Measurements from ENCODE around the gene RAC2.

RAC2 gene

DNA sequence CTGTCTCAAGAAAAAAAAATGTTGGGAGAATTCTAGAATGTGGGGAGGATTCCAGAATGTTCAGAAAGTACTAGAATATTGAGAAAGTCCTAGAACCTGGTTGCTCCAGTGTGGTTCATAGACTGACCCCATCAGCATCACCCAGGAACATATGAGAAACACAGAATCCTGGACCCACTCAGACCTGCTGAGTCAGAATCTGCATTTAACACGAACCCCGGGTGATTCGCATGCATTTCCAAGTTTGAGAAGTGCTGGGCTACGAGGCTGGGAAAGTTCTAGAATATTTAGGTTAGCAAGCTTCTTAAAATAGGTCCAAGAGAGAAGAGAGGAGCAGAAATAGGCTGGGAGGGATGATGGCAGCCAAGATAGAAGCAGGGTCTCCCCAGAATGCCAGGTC is 62.4 kb downstream of the RAC2 start:
- no peak for DNase-seq (ENCODE audit: extremely low read depth, insufficient read length)
- Histone ChIP-seq H3K4me3 (replicated peaks; ENCODE audit: low read depth, low read length) (no peak overlapping the region), H3K27me3 (replicated peaks; ENCODE audit: control insufficient read depth, insufficient read depth, low read length) (no peaks in the 10 kb centered on the region), H3K36me3 (ENCODE audit: control insufficient read depth, insufficient read depth, low read length) (no peaks in the 10 kb centered on the region)
- TF ChIP-seq, protein P1, sequence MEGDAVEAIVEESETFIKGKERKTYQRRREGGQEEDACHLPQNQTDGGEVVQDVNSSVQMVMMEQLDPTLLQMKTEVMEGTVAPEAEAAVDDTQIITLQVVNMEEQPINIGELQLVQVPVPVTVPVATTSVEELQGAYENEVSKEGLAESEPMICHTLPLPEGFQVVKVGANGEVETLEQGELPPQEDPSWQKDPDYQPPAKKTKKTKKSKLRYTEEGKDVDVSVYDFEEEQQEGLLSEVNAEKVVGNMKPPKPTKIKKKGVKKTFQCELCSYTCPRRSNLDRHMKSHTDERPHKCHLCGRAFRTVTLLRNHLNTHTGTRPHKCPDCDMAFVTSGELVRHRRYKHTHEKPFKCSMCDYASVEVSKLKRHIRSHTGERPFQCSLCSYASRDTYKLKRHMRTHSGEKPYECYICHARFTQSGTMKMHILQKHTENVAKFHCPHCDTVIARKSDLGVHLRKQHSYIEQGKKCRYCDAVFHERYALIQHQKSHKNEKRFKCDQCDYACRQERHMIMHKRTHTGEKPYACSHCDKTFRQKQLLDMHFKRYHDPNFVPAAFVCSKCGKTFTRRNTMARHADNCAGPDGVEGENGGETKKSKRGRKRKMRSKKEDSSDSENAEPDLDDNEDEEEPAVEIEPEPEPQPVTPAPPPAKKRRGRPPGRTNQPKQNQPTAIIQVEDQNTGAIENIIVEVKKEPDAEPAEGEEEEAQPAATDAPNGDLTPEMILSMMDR (IDR thresholded peaks at IDR 0.05; ENCODE audit: insufficient read depth, low read length, poor library complexity, severe bottlenecking), result no peak

DNA sequence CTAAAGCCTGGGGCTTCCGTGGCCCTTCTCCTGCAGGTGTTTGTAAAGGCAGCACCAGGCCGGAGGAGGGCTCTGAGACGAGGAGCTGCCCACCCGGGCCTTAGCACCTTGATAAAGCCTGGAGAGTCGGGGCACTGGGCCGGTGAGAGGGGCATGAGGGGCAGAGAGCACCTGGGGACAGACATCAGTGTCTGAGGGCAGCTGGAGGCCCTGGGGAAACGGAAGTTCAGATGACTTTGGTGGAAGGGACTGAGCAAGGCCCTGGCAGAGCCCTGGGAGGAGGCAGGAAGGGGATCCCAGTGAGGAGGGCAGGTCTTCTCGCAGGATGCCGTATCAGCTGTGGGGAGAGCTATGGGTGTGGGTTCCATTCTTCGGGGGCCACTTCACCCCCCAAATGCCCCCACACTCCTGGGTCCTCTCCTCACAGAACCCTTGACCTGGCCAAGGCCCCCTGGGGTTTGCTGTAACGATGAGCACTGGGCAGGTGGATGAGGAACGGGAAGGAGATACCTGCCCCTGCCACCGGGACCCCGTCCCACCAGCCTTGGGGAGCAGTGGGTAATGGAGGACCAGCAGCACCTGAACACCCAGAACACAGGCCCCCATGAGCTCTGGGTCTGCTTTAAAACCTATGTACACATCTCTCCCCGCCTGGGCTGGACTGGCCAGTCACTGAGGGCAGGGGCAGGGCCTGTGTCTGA is 63.4 kb downstream of the RAC2 start:
- DNase-seq (ENCODE audit: extremely low read depth, insufficient read length), result no peak
- Histone ChIP-seq H3K36me3 (ENCODE audit: control insufficient read depth, insufficient read depth, low read length) (no peaks in the 10 kb centered on the region), H3K4me3 (replicated peaks; ENCODE audit: low read depth, low read length) (no peak overlapping the region), H3K27me3 (replicated peaks; ENCODE audit: control insufficient read depth, insufficient read depth, low read length) (no peaks in the 10 kb centered on the region)
- TF ChIP-seq, protein P1 (IDR thresholded peaks at IDR 0.05; ENCODE audit: insufficient read depth, low read length, poor library complexity, severe bottlenecking), result no peak

DNA sequence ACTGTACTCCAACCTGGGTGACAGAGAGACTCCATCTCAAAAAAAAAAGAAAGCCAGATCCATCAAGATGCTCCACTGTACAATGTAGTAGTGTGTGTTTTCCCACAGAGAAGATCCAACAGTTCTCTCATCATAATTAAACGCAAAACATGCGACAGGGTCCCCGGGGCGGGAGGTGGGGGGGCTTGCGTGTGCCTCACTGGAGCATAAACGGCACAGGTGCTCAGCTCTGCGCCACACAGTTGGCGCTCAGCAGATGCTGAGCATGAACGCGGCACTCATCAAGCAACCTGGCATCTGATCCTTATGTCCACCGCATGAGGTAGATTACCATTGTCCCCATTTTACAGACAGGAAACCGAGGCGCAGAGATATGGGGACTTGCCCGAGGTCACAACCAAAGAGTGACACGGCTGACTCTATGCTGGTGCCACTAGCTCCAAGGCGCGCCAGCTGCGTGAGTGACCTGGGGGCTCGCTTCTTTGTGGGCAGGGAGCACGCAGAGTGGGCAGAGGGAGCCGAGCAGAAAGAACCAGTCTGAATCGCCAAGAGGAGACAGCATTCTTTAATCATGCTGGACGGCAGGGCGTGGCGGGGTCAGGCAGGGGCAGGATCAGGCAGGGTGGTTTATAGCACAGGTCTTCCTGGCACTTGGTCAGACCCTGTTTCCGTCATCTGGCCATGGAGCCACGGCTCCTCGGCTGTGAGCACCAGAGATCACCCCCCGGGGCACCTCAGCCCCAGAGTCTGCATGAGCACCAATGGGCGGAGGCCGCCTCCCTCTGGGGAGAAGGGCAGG is 64.2 kb downstream of the RAC2 start:
- Histone ChIP-seq H3K4me3 (replicated peaks; ENCODE audit: low read depth, low read length) (no peak overlapping the region), H3K27me3 (replicated peaks; ENCODE audit: control insufficient read depth, insufficient read depth, low read length) (no peaks in the 10 kb centered on the region), H3K36me3 (ENCODE audit: control insufficient read depth, insufficient read depth, low read length) (no peaks in the 10 kb centered on the region)
- TF ChIP-seq, protein P1 (IDR thresholded peaks at IDR 0.05; ENCODE audit: insufficient read depth, low read length, poor library complexity, severe bottlenecking), result no peak
- no peak for DNase-seq (ENCODE audit: extremely low read depth, insufficient read length)

DNA sequence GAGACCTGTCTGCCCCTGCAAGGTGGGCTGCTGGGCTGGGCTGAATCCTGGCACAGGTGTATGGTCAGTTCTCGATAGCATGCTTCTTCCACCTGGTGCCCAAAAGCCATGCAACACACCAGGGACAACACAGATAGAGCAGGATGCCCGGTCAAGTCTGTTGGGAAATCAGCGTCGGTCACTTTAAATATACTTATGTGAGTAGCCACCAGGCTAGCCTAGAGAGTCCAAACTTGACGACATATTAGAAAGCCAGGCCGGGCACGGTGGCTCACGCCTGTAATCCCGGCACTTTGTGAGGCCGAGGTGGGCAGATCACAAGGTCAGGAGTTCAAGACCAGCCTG is 65.0 kb downstream of the RAC2 start:
- Histone ChIP-seq H3K36me3 (ENCODE audit: control insufficient read depth, insufficient read depth, low read length) (no peaks in the 10 kb centered on the region), H3K27me3 (replicated peaks; ENCODE audit: control insufficient read depth, insufficient read depth, low read length) (no peaks in the 10 kb centered on the region), H3K4me3 (replicated peaks; ENCODE audit: low read depth, low read length) (no peak overlapping the region)
- DNase-seq (ENCODE audit: extremely low read depth, insufficient read length), result no peak
- TF ChIP-seq, protein P1 (IDR thresholded peaks at IDR 0.05; ENCODE audit: insufficient read depth, low read length, poor library complexity, severe bottlenecking), result no peak

DNA sequence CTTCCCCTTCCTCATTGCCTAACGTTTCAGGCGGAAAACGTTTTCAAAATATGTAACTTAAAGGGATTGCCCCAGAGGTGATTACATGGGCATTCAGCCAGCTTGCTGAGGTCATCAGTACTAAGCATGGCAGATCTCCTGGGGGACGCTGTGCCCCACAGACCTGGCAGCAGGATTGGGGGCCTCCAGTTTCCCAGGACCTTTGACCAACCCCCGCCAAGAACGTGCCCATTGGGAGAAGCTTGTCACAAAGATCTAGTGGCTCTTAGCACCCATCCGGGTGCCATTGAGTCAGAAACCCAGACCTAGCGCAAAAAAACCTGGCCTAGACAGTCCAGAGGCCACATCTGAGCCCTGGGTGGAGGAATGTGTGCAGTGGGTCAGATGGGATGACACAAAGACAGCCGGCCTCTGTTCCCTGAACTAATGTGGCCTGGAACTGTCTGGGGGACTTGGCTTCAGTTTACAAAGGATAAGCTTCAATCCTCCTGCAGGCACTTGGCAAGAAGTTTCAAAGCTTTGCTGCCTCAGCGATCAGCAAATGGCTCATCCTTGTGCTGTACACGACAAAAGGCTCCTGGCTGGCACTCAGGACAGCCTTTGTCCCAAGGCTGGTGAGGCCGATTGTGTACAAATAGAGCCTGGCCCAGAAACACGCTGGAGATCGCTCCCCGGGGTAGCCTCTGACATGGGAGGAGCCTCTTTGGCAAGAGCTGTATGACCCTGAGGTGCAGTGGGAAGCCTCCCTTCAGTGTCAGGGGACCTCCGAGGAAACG is 65.5 kb downstream of the RAC2 start:
- H3K27me3 ChIP-seq (replicated peaks; ENCODE audit: control insufficient read depth, insufficient read depth, low read length), result no peaks in the 10 kb centered on the region
- TF ChIP-seq, protein P1 (IDR thresholded peaks at IDR 0.05; ENCODE audit: insufficient read depth, low read length, poor library complexity, severe bottlenecking), result no peak
- no peaks in the 10 kb centered on the region for H3K36me3 ChIP-seq (ENCODE audit: control insufficient read depth, insufficient read depth, low read length)
- DNase-seq (ENCODE audit: extremely low read depth, insufficient read length), result no peak
- H3K4me3 ChIP-seq (replicated peaks; ENCODE audit: low read depth, low read length), result no peak overlapping the region

Measured in GM06990 (cell line).